HG02970 (cell line): ENCODE measurements around the gene JUN.

Source experiments
- ATAC-seq: cut with Tn5 transposase; IDR thresholded peaks from one replicate; pipeline ENCODE4 v1.9.1; 2021; ENCODE audit warnings: mild to moderate bottlenecking, moderate library complexity, moderate number of reproducible peaks; ENCODE audit not compliant: unreplicated experiment, low FRiP score

The JUN gene

GRCh38 chr1:58783993-58784757, at the start of gene JUN:
JUN (minus strand) TSS chr1:58784047; CDS start chr1:58783070, 977 bp downstream.
- peak; percentile 77 for ATAC-seq

- no peak for ATAC-seq
These were observed 49.3 kb upstream of the JUN start for GRCh38 chr1:58833166-58833565.

GRCh38 chr1:58830291-58830690, 46.4 kb upstream of the JUN start:
- no peak for ATAC-seq

- ATAC-seq = no peak
These were observed 46.0 kb upstream of the JUN start for GRCh38 chr1:58829866-58830265.

GRCh38 chr1:58827298-58827697, 43.5 kb upstream of the JUN start:
- ATAC-seq = no peak

GRCh38 chr1:58824753-58825389, 41.0 kb upstream of the JUN start:
- no peak for ATAC-seq

- ATAC-seq = no peak
These were observed 39.7 kb upstream of the JUN start for GRCh38 chr1:58823481-58824010.

GRCh38 chr1:58821309-58821708, 37.5 kb upstream of the JUN start:
- ATAC-seq = no peak

GRCh38 chr1:58818976-58819375, 35.1 kb upstream of the JUN start:
- ATAC-seq = no peak

- no peak for ATAC-seq
These were observed 34.2 kb upstream of the JUN start for GRCh38 chr1:58818075-58818474.

GRCh38 chr1:58816747-58817221, 32.9 kb upstream of the JUN start:
- no peak for ATAC-seq

- peak; percentile 65 for ATAC-seq
These were observed 32.4 kb upstream of the JUN start for GRCh38 chr1:58816072-58816746.

- ATAC-seq = peak; percentile 16
These were observed 31.8 kb upstream of the JUN start for GRCh38 chr1:58815686-58816071.

GRCh38 chr1:58815069-58815685, 31.3 kb upstream of the JUN start:
- peak; percentile 66 for ATAC-seq

- ATAC-seq = no peak
These were observed 30.6 kb upstream of the JUN start for GRCh38 chr1:58814251-58815068.

- no peak for ATAC-seq
These were observed 30.0 kb upstream of the JUN start for GRCh38 chr1:58813801-58814200.

GRCh38 chr1:58813361-58813760, 29.5 kb upstream of the JUN start:
- no peak for ATAC-seq

- ATAC-seq = no peak
These were observed 29.1 kb upstream of the JUN start for GRCh38 chr1:58812926-58813325.

- no peak for ATAC-seq
These were observed 28.6 kb upstream of the JUN start for GRCh38 chr1:58812468-58812867.

GRCh38 chr1:58811303-58811702, 27.5 kb upstream of the JUN start:
- no peak for ATAC-seq
